NCI-H748 treated with DMSO at 0.1 percent for 48 hours (cell line): ENCODE results near the gene KCNMB2.

Source experiments
- DNase-seq: peaks from one replicate; lab custom pipeline; 2025; lab: John Stamatoyannopoulos, UW

KCNMB2 gene

DNA sequence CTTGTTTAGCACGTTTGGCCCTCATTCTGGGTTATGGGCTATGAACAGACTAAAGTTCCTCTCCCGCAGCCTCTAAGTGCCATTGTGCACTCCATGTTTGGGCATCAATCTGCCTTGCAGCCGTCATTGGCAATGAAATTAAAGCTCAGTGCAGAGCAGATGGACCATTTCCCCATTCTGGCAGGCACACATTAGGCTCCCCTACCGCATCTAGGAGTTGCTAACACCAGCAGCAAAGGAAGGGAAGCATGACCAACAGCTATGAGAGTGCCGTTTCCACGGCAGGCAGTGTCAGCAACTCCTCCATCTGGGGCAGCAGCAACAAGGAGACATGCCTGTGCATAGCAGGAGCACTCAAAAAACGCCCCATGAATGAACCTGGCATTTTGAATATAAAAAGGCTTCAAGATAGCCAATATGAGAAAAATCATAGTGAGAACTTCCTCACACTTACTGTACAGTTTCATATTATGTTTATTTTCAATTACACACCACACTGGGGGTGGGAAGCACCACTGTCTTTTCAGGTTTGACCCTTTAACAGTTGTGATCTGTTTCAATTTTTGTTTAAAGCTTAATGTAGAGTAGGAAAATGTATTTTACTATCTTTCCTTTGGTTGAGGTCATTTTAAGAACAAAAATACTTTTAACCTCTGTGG, 218.7 kb downstream of the KCNMB2 start:
- DNase-seq, result no peak

GRCh38 chr3:178761024-178761423, 224.8 kb downstream of the KCNMB2 start:
- DNase-seq, result no peak

DNA sequence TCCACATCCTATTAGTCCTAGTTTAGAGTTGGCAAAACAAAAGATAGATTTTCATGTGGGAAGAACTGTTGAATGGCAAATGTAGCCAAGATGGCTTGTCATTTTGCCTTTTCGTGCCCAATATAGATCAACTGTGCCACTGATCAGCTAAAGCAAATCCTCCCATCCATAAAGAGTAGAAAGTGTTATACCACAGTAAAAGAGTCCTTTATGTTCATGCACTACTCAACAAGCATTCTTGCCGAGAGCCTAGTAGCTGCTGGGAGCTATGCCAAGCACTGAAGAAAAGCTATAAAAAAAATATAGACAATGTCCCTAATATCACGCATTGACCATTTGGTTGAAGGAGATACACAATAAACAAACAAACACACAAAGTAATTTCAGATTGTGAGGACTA, 225.2 kb downstream of the KCNMB2 start:
- no peak for DNase-seq

DNA sequence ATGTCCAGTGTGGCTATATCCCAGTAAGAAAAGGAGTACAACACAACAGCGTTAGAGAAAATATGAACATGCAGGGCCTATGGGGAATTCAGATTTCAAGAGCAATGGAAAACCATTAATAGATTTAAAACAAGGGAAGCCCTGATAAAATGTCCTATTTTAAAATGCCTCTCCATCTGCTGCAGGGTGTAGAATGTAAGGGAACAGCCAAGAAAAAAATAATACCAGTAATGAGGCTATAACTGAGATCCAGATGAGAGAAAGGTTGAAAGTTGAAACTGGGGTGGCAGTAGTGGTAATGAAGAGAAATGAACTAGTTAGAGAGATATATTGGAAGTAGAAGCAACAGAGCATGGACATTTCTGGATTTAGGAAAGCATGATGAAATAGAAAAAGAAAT, 226.1 kb downstream of the KCNMB2 start:
- no peak for DNase-seq

DNA sequence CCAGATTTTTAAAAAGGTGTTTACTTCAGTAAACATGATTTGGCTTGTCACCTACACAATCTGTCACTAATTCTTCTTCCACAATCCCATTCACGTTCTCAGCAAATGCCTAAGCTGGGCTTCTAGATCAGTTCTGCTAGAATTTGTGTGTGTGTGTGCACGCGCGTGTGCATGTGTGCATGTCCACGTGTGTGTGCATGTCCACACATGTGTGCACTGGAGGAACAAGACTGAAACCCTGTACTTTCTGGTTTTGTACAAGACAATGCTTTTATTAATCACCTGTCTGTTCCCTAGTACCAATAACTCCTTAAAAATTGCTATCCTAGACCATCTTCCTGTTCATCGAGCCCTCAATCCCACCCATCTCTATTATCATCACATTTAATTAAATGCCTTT, 229.2 kb downstream of the KCNMB2 start:
- DNase-seq, result no peak

DNA sequence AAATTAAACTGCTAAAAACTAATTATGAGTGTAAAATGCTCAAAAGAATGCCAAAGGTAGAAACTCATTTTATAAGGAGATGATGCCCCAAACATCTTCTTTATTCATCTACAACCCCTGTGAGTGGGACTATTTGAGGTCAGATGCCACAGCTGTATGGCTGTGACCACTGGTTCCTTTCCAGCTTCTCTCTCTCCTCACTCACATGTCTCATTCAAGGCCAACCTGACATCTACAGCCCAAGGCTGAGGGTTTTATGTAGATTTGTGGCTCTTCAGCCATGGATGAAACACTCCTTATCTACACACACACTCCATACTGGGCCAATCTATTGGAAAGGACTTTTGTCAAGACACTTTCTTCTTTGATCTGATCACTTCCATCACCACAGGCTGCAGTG, 231.3 kb downstream of the KCNMB2 start:
- DNase-seq, result no peak

- DNase-seq, result no peak
Measured at GRCh38 chr3:178768072-178768864, 232.0 kb downstream of the KCNMB2 start.

- no peak for DNase-seq
Measured at GRCh38 chr3:178771511-178771910, 235.3 kb downstream of the KCNMB2 start.

DNA sequence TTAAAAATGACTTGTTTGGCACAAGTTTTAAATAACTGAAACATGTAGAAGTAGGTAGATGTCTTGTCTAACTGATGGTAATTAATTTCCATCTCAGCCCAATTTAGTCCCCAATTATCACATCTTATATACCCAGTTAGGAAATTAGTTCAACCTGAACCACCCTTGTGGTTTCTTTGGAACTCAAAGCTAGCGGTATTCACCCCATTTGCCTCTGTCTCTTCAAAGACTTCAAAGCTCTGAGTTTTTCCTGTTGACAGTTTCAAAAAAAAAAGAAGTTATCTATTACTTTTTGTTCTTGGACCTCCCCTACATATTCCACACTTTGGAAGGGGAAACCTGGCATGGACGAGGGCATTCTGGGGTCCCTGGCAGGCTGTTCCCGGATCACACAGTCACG, 236.5 kb downstream of the KCNMB2 start:
- no peak for DNase-seq

DNA sequence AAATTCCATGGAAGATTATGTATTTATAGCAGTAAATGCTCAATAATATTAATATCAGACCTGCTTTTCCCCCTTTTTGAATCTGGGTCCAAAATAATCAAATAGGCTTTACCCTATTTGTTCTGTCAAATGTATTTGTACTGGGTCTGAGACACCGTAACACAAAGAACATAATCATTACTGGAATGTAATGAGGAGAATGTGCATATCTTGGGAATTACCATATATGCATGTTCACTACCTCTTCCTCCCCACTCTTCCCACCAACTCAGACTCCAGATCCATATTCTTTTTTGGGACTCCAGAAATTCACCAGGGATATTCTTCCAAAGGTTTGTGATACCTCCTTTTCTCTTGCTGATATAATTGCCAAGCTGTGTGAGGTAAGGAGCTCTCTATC, 237.1 kb downstream of the KCNMB2 start:
- DNase-seq, result no peak

- DNase-seq, result no peak
Measured at GRCh38 chr3:178777718-178778411, 241.6 kb downstream of the KCNMB2 start.

GRCh38 chr3:178778589-178778988, 242.4 kb downstream of the KCNMB2 start:
- DNase-seq, result peak; percentile 49

GRCh38 chr3:178785961-178786360, 249.7 kb downstream of the KCNMB2 start:
- DNase-seq, result no peak

GRCh38 chr3:178787960-178788359, 251.7 kb downstream of the KCNMB2 start:
- no peak for DNase-seq

- no peak for DNase-seq
Measured at GRCh38 chr3:178794711-178795110, 258.5 kb downstream of the KCNMB2 start.

- no peak for DNase-seq
Measured at GRCh38 chr3:178795349-178795748, 259.1 kb downstream of the KCNMB2 start.

- no peak for DNase-seq
Measured at GRCh38 chr3:178802259-178802658, 266.0 kb downstream of the KCNMB2 start.

GRCh38 chr3:178802993-178803693, 266.9 kb downstream of the KCNMB2 start:
- DNase-seq, result peak; percentile 67

- no peak for DNase-seq
Measured at GRCh38 chr3:178804606-178805005, 268.4 kb downstream of the KCNMB2 start.

GRCh38 chr3:178805741-178806140, 269.5 kb downstream of the KCNMB2 start:
- no peak for DNase-seq

DNA sequence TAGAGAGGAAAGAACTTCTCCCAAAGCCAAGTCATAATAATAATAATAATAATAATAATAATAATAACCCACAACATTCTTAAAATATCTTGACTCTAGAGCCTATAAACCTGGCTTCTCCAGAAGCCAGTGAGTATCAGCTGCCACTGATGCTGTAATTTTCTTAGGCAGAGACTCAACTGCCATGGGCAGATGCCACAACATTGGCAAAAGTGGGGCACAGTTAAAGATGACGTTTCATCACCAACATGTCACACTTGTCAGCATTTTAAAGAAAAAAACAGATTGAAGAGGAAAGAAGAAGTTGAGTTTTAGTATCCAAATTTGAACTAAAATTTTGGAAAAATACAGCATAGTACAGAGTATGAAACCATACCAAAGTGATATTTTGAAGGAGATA, 270.4 kb downstream of the KCNMB2 start:
- no peak for DNase-seq

GRCh38 chr3:178807694-178808093, 271.5 kb downstream of the KCNMB2 start:
- DNase-seq, result no peak
